Measurements from ENCODE around the gene BPIFB2.

DNA sequence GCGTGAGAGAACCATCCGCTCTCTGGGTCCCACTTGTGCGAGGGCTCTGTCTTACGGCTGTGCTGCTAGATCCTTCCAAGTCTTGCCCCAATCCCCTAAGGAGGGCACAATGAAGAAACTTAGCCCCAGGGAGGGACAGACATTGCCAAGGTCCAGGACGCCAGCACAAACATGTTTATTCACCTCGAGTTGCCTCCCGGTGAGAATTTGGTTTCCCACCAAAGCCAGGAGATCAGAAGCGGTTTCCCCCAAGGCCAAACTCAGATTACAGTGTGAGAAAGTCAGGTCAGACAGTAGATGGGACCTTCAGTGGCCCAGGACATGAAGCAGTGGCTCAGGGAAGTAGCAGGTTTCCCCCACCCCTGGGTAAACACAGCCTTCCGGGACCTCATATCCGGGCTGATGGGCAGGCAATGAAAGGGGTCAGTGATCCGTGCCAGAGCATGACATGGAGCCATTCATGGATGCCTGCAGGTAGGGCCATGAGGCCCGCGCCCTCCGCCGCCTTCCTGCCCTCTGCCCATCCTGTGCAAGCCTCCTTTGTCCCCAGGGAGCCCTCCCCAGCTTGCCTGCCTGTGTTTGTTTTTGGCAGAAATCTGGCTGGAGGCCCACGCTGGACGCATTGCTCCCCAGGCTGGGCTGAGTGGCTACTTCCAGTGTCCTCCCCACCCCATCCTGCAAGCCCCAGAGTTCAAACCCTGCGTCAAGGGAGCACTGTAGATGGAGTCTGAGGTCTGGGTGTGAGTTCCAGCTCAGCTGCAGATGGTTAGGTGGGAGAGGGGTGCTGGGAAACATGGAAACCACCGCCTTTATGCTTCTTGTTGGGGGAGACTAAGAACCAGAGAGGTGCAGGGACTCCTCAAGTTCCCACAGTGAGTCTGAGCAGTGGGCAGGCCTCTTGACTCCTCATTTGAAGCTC, 2.0 kb downstream of the BPIFB2 start:
- TF ChIP-seq JUND (IDR thresholded peaks at IDR 0.05) (no peak), SIN3A (IDR thresholded peaks at IDR 0.05; ENCODE audit: low read depth) (no peak), POLR2A (IDR thresholded peaks at IDR 0.05; ENCODE audit: borderline replicate concordance, extremely low read depth, insufficient read depth, insufficient read length) (no peak), EZH2 (IDR thresholded peaks at IDR 0.05) (no peak), ZNF274 (IDR thresholded peaks at IDR 0.05; ENCODE audit: low read depth, low read length) (no peak), ZFX (IDR thresholded peaks at IDR 0.05) (no peak), YY1 (IDR thresholded peaks at IDR 0.05; ENCODE audit: extremely low read depth, insufficient replicate concordance, low read depth, low read length) (no peak)
- TF ChIP-seq, protein P1, sequence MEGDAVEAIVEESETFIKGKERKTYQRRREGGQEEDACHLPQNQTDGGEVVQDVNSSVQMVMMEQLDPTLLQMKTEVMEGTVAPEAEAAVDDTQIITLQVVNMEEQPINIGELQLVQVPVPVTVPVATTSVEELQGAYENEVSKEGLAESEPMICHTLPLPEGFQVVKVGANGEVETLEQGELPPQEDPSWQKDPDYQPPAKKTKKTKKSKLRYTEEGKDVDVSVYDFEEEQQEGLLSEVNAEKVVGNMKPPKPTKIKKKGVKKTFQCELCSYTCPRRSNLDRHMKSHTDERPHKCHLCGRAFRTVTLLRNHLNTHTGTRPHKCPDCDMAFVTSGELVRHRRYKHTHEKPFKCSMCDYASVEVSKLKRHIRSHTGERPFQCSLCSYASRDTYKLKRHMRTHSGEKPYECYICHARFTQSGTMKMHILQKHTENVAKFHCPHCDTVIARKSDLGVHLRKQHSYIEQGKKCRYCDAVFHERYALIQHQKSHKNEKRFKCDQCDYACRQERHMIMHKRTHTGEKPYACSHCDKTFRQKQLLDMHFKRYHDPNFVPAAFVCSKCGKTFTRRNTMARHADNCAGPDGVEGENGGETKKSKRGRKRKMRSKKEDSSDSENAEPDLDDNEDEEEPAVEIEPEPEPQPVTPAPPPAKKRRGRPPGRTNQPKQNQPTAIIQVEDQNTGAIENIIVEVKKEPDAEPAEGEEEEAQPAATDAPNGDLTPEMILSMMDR (IDR thresholded peaks at IDR 0.05 in 2 of 3, conservative IDR thresholded peaks at IDR 0.05 in 1 of 3; ENCODE audit: borderline replicate concordance in 1 of 3, insufficient read depth in 1 of 3, low read depth in 2 of 3, low read length in 2 of 3): no peak
- TF ChIP-seq, protein P2, sequence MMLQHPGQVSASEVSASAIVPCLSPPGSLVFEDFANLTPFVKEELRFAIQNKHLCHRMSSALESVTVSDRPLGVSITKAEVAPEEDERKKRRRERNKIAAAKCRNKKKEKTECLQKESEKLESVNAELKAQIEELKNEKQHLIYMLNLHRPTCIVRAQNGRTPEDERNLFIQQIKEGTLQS (IDR thresholded peaks at IDR 0.05): no peak
- TF ChIP-seq, protein P3, sequence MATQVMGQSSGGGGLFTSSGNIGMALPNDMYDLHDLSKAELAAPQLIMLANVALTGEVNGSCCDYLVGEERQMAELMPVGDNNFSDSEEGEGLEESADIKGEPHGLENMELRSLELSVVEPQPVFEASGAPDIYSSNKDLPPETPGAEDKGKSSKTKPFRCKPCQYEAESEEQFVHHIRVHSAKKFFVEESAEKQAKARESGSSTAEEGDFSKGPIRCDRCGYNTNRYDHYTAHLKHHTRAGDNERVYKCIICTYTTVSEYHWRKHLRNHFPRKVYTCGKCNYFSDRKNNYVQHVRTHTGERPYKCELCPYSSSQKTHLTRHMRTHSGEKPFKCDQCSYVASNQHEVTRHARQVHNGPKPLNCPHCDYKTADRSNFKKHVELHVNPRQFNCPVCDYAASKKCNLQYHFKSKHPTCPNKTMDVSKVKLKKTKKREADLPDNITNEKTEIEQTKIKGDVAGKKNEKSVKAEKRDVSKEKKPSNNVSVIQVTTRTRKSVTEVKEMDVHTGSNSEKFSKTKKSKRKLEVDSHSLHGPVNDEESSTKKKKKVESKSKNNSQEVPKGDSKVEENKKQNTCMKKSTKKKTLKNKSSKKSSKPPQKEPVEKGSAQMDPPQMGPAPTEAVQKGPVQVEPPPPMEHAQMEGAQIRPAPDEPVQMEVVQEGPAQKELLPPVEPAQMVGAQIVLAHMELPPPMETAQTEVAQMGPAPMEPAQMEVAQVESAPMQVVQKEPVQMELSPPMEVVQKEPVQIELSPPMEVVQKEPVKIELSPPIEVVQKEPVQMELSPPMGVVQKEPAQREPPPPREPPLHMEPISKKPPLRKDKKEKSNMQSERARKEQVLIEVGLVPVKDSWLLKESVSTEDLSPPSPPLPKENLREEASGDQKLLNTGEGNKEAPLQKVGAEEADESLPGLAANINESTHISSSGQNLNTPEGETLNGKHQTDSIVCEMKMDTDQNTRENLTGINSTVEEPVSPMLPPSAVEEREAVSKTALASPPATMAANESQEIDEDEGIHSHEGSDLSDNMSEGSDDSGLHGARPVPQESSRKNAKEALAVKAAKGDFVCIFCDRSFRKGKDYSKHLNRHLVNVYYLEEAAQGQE (IDR thresholded peaks at IDR 0.05; ENCODE audit: low read depth): no peak

All from HCT116 (cell line).